Stimulated activated effector memory CD8-positive, alpha-beta T cell treated with anti-CD3 and anti-CD28 coated beads, Interleukin-12 subunit alpha, Interleukin-12 subunit beta, amount 100 ng/mL, for 72 hours (primary cell): ENCODE results near the gene RTN4R.

Experiments used
- ATAC-seq: fragments of 150-1000 bp; cut with Tn5 transposase; 2 replicates; pipeline ENCODE4 v1.10.0; 2021
- DNase-seq, 2 donors: peaks; one replicate each; pipeline ENCODE4 v3.0.0; 2021 to 2022; ENCODE audit warnings: low spot score in 2 of 2
- H3K27ac Mint-ChIP-seq: one replicate; pipeline ENCODE4 v1.8.0; 2022; ENCODE audit warnings: mild to moderate bottlenecking, mixed read lengths
- H3K36me3 Mint-ChIP-seq: one replicate; pipeline ENCODE4 v1.8.0; 2022; ENCODE audit warnings: mild to moderate bottlenecking, mixed read lengths
- H3K4me1 Mint-ChIP-seq: one replicate; pipeline ENCODE4 v1.8.0; 2022; ENCODE audit warnings: mixed read lengths
- H3K4me3 Mint-ChIP-seq: one replicate; pipeline ENCODE4 v1.8.0; 2022; ENCODE audit warnings: mild to moderate bottlenecking, mixed read lengths
- H3K9me3 Mint-ChIP-seq: one replicate; pipeline ENCODE4 v1.8.0; 2022; ENCODE audit warnings: mixed read lengths

RTN4R gene

GRCh38 chr22:20260071-20260765 lies 7.9 kb downstream of the RTN4R start:
- H3K36me3 Mint-ChIP-seq: no peaks in the 10 kb centered on the region
- DNase-seq (no peak), ATAC-seq (no peak)
- no peaks in the 10 kb centered on the region for H3K9me3 Mint-ChIP-seq
- no peak overlapping the region for H3K27ac Mint-ChIP-seq
- no peak overlapping the region for H3K4me3 Mint-ChIP-seq
- no peaks in the 10 kb centered on the region for H3K4me1 Mint-ChIP-seq

- H3K27ac Mint-ChIP-seq: no peak overlapping the region
- no peaks in the 10 kb centered on the region for H3K36me3 Mint-ChIP-seq
- ATAC-seq (no peak), DNase-seq (no peak)
- H3K4me1 Mint-ChIP-seq: peaks cover 8% of the 10 kb centered on the region
- no peaks in the 10 kb centered on the region for H3K9me3 Mint-ChIP-seq
- H3K4me3 Mint-ChIP-seq: no peak overlapping the region
Measured at GRCh38 chr22:20259327-20259688, 8.8 kb downstream of the RTN4R start.

DNA sequence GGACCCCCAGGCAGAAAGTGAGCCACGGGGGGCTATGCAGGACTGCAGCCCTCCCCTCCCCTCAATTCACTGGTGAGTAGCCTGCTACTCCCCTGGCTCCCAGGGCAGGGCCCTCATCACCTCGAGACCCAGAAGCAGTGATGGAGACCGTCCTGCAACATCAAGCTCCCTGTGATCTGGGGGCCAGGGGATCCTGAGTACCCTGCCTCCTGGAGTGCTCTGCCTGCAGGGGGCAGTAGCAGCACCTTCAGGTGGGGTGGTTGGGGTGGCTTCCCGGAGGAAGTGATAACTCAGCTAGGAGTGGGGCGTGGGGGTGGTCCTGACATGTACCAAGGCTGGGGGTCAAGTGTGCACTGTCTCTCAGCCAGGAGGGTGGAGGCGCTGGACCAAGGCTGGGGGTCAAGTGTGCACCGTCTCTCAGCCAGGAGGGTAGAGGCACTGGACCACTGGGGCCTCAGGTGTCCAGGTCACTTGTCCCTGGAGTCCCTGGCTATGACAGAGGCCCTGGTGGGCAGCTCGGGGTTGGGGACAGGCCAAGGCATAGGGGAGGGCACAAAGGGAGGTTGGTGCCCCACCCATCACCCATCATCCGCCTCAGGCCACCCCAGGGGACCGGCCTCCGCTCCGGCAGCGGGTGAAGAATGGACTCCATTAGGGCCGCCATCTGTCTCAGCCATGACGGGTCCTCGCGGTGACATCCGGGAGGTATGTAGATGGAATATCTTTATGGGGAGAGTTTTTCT lies 9.4 kb downstream of the RTN4R start:
- H3K36me3 Mint-ChIP-seq: no peaks in the 10 kb centered on the region
- no peak overlapping the region for H3K27ac Mint-ChIP-seq
- ATAC-seq (no peak), DNase-seq (peak in 1 of 2 donors; percentile 62)
- H3K4me1 Mint-ChIP-seq: peaks cover 12% of the 10 kb centered on the region
- no peak overlapping the region for H3K4me3 Mint-ChIP-seq
- no peaks in the 10 kb centered on the region for H3K9me3 Mint-ChIP-seq

DNA sequence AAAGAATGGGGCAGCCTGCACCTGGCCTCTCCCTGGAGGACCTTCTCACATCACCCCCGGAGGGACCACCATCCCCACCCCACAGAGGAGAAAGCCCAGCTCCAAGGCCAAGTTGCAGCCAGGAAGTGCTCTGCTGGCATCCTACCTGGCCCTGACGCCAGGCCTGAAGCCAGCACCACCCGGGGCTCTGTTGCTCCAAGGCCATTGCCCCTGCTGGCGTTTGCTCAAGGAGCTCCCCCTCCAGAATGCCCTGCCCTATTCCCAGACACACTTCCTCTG lies 10.2 kb downstream of the RTN4R start:
- ATAC-seq: no peak
- no peaks in the 10 kb centered on the region for H3K36me3 Mint-ChIP-seq
- H3K4me3 Mint-ChIP-seq: no peak overlapping the region
- H3K9me3 Mint-ChIP-seq: no peaks in the 10 kb centered on the region
- no peak overlapping the region for H3K27ac Mint-ChIP-seq
- peaks cover 15% of the 10 kb centered on the region for H3K4me1 Mint-ChIP-seq
- DNase-seq: no peak

GRCh38 chr22:20257212-20258020 lies 10.7 kb downstream of the RTN4R start:
- no peaks in the 10 kb centered on the region for H3K9me3 Mint-ChIP-seq
- no peaks in the 10 kb centered on the region for H3K36me3 Mint-ChIP-seq
- H3K4me1 Mint-ChIP-seq: peaks cover 15% of the 10 kb centered on the region
- H3K27ac Mint-ChIP-seq: no peak overlapping the region
- DNase-seq (no peak), ATAC-seq (no peak)
- H3K4me3 Mint-ChIP-seq: no peak overlapping the region

GRCh38 chr22:20256551-20257211 lies 11.4 kb downstream of the RTN4R start:
- Mint-ChIP-seq H3K4me3 (no peak overlapping the region), H3K9me3 (no peaks in the 10 kb centered on the region), H3K4me1 (peaks cover 15% of the 10 kb centered on the region), H3K36me3 (no peaks in the 10 kb centered on the region), H3K27ac (peak overlapping the region; percentile 62)
- DNase-seq: no peak
- no peak for ATAC-seq

DNA sequence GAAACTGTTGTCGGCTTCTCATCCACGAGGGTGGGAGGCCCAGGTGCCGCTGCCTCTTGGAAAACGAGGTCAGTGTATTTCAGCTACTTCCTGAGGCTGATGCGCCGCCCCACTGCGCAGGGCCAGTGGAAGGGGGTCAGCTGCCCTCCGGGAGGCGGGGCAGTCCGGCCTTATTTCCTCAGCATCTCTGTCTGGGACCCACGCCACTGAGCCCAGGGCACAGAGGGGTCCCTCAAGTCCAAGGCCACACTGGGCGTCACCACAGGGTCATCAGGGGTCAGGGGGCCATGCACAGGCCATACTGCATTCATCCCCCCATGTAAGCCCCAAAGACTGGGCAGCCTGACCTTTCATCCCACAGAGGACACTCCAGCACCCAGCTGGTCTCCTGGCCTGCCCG lies 12.1 kb downstream of the RTN4R start:
- no peak overlapping the region for H3K27ac Mint-ChIP-seq
- no peaks in the 10 kb centered on the region for H3K36me3 Mint-ChIP-seq
- ATAC-seq (no peak), DNase-seq (no peak)
- H3K4me1 Mint-ChIP-seq: peaks cover 15% of the 10 kb centered on the region
- H3K4me3 Mint-ChIP-seq: no peak overlapping the region
- no peaks in the 10 kb centered on the region for H3K9me3 Mint-ChIP-seq

GRCh38 chr22:20254975-20255946 lies 12.9 kb downstream of the RTN4R start:
- peaks cover 15% of the 10 kb centered on the region for H3K4me1 Mint-ChIP-seq
- H3K36me3 Mint-ChIP-seq: no peaks in the 10 kb centered on the region
- DNase-seq (no peak), ATAC-seq (no peak)
- H3K9me3 Mint-ChIP-seq: no peaks in the 10 kb centered on the region
- H3K4me3 Mint-ChIP-seq: no peak overlapping the region
- peak overlapping the region; percentile 17 for H3K27ac Mint-ChIP-seq

DNA sequence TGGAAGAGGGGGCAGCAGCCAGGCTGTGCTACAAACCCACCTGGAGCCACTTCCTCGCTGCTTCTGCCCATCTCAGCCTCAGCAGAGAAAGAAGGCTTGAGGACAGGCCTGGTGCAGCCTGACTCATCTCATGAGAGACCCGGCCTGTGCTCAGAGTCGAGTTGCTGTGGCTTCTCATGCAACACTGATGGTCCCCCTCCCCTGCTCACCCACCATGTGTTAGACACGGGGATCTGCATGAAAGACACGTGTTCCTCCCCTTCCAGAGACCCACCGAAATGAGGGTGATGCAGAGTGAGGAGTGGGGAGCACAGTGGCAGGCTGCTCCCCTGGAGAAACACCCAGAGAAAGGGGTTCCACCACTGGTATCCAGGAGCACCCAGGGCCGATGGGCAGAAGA lies 15.0 kb downstream of the RTN4R start:
- Mint-ChIP-seq H3K4me3 (no peak overlapping the region), H3K36me3 (no peaks in the 10 kb centered on the region), H3K27ac (peak overlapping the region; percentile 71), H3K9me3 (no peaks in the 10 kb centered on the region), H3K4me1 (peaks cover 15% of the 10 kb centered on the region)
- DNase-seq: no peak
- no peak for ATAC-seq

DNA sequence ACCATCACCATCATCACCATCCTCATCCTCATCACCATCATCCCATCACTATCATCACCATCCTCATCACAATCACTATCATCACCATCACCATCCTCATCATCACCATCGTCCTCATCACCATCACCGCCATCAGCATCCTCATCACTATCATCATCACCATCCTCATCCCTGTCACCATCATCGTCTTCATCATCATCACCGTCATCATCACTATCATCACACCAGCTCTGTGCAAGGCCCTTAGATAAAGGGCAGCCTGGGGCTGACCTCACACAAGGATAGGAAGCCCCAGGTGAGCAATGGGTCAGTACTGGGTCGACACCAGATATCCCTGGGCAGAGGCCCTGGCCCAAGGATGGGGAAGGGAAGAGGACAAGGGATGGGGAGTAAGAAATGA lies 16.1 kb downstream of the RTN4R start:
- no peak overlapping the region for H3K27ac Mint-ChIP-seq
- H3K9me3 Mint-ChIP-seq: no peaks in the 10 kb centered on the region
- no peak for DNase-seq
- H3K4me1 Mint-ChIP-seq: peaks cover 15% of the 10 kb centered on the region
- no peak for ATAC-seq
- no peak overlapping the region for H3K4me3 Mint-ChIP-seq
- no peaks in the 10 kb centered on the region for H3K36me3 Mint-ChIP-seq

DNA sequence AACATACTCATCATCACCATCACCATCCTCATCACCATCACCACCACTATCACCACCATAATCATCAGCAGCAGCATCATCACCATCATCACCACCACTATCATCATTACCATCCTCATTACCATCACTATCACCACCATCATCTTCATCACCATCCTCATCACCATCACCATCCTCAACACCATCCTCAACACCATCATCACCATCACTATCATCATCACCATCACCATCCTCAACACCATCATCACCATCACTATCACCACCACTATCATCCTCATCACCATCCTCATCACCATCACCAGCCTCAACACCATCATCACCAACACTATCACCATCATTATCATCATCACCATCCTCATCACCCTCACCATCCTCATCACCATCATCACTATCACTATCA lies 16.6 kb downstream of the RTN4R start:
- Mint-ChIP-seq H3K27ac (no peak overlapping the region), H3K4me3 (no peak overlapping the region), H3K4me1 (peaks cover 15% of the 10 kb centered on the region), H3K36me3 (no peaks in the 10 kb centered on the region), H3K9me3 (no peaks in the 10 kb centered on the region)
- no peak for ATAC-seq
- no peak for DNase-seq

DNA sequence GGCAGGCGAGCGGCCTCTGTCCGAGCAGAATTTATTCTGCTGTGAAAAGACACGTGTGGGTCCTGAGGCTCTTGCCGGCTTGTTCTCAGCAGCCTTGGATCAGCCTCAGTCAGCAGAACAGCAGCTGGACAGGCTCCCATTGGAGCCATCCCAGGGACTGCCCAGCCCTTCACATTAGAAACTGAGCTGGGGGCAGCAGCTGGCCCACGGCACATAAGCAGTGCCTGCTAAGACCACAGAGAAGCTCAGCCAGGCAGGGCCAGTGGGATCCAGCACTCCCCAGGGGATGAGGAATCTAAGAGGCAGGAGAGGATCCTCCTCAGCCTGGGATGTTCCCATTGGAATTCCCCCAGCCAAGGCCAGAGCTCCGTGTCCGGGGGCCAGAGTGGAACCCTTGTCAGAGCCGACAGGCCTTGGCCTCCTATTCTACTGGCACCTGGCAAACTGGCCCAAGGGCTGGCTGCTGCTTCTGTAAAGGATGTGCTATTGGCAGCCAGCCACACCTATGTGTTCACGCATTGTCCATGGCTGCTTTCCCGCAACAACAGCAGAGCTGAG lies 18.2 kb downstream of the RTN4R start:
- Mint-ChIP-seq H3K36me3 (peaks cover 4% of the 10 kb centered on the region), H3K9me3 (no peaks in the 10 kb centered on the region), H3K27ac (no peak overlapping the region), H3K4me3 (no peak overlapping the region), H3K4me1 (peaks cover 25% of the 10 kb centered on the region)
- ATAC-seq (no peak), DNase-seq (no peak)

DNA sequence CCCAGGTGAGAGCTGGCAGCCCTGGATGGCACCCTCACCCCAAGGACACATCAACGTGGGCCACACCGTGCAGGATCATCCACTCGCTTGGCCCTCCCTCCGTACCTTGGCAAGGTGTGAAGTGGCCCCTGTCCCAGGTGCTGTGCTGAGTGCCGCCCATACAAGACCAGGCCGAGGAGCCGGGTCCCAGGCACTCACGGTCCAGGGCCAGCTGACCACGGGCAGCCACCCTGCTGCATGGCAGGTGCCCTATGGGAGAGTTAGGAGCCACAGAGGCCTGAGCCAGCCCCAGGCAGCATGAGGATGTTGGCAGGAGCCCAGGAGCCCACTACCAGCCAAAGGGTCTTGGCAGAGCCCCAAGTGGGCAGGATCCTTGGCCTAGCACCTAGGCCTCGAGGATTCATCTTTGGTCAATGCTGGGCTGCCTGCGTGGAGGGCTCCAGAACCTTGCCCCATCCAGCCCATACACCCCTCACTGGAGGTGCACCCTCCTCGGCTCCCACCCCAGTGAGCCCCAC lies 19.6 kb downstream of the RTN4R start:
- H3K36me3 Mint-ChIP-seq: peaks cover 6% of the 10 kb centered on the region
- no peak overlapping the region for H3K27ac Mint-ChIP-seq
- H3K4me3 Mint-ChIP-seq: no peak overlapping the region
- ATAC-seq (no peak), DNase-seq (no peak)
- H3K4me1 Mint-ChIP-seq: peaks cover 27% of the 10 kb centered on the region
- no peaks in the 10 kb centered on the region for H3K9me3 Mint-ChIP-seq

DNA sequence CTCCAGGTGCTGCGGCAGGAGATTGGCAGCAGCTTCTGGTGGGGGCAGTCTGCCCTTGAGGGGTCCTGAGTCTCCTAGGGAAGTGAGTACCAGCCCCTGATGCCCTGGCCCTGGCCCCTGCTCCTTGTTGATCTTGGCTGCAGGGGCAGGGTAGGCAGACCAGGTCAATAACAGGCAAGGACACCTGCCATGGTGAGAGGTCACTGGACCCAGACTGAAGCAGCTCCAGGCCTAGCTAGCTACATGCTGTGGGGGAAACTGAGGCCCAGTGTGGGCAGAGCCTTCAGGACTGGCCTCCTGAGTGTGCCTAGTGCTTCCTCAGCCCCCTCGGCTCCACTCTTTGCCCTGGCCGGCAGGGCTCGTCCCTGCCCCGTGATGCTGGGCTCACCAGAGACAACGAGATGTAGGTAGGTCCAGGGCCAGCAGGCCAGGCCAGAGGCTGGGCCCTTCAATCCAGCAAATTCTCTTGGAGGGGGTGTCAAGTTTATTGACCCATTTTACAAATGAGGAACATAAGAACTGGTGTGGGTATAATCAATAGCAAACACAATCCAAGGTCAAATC lies 20.4 kb downstream of the RTN4R start:
- H3K9me3 Mint-ChIP-seq: no peaks in the 10 kb centered on the region
- no peak for ATAC-seq

More for the DNA sequence above, 20.4 kb downstream of the RTN4R start:
- H3K36me3 Mint-ChIP-seq: peaks cover 6% of the 10 kb centered on the region
- H3K4me1 Mint-ChIP-seq: peaks cover 34% of the 10 kb centered on the region
- H3K4me3 Mint-ChIP-seq: no peak overlapping the region
- no peak overlapping the region for H3K27ac Mint-ChIP-seq
- no peak for DNase-seq
